Cardiac muscle cell (in vitro differentiated cells and primary cell): ENCODE results near the gene PDE2A. TPM values are rescaled to one million over a fixed set of nuclear protein-coding genes. Genes with fewer than 3 reads are reported as not detected.

Experiments used
- DNase-seq, 2 donors: peaks; one replicate each; pipeline versions ENCODE4 v3.0.0 to v3.0.0-alpha.2; 2010 to 2017; ENCODE audit warnings: low read depth in 1 of 2, low spot score in 1 of 2
- H3K27ac ChIP-seq: fragments of 200-600 bp; sonication (generic); 2 replicates; pipeline ENCODE4 v1.5.1; 2016
- H3K27me3 ChIP-seq: fragments of 200-600 bp; sonication (generic); 2 replicates; pipeline ENCODE4 v1.6.0; 2016; ENCODE audit warnings: control low read depth
- H3K36me3 ChIP-seq: fragments of 200-600 bp; sonication (generic); 2 replicates; pipeline ENCODE4 v1.5.1; 2016; ENCODE audit warnings: control low read depth
- H3K4me1 ChIP-seq: fragments of 200-600 bp; sonication (generic); 2 replicates; pipeline ENCODE4 v1.8.1; 2017; ENCODE audit warnings: low read depth, mild to moderate bottlenecking, mixed run types
- H3K4me3 ChIP-seq: fragments of 200-600 bp; sonication (generic); 2 replicates; pipeline ENCODE4 v1.5.1; 2016; ENCODE audit warnings: mild to moderate bottlenecking
- H3K9me3 ChIP-seq: fragments of 200-600 bp; sonication (generic); 2 replicates; pipeline ENCODE4 v1.5.1; 2017; ENCODE audit warnings: low read depth, mild to moderate bottlenecking, control low read depth
- polyA plus RNA-seq: library from polyadenylated mRNA; unstranded; fragments of >200 nt; fragmentation: Nextera tagmentation; extraction: Ambion mirVana; gene quantifications from 2 replicates; pipeline ENCODE4 v1.2.1, GENCODE V29; 2016
- total RNA-seq: library from RNA; depleted of rRNA; stranded (reverse); fragments of >200 nt; gene quantifications from 2 replicates; pipeline ENCODE4 v1.2.3, GENCODE V29; 2016
- TF ChIP-seq, protein P1 (sequence below): IDR thresholded peaks from 2 replicates; pipeline ENCODE4 v1.5.1; 2012; ENCODE audit warnings: low read depth, mild to moderate bottlenecking, low read length

Gene PDE2A
- total and polyA plus RNA-seq, 2 experiments from 2014 or later = 0.92 TPM; not detected in 1

DNA sequence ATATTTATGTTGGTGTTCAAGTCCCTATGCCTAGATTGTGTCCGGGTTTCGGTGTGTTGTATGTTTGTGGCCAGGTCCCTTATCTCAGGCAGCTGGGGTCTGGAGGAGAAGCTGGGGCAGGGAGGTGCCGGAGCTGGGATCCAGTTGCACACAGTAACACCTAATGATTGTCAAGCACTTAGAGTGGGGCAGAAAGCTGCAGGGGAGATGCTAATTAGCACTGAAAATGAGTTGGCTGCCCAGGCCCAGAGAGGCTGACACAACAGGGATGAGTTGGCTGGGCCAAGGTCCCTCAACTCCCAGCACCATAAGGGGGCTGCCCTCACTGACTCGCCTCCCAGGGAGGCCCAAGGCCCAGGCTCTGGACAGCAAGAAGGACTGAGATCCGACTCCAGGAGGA, 12.2 kb downstream of the PDE2A start:
- no peaks in the 10 kb centered on the region for H3K9me3 ChIP-seq
- H3K27ac ChIP-seq = no peak overlapping the region
- H3K4me1 ChIP-seq = no peaks in the 10 kb centered on the region
- DNase-seq = no peak
- H3K36me3 ChIP-seq = no peaks in the 10 kb centered on the region
- H3K27me3 ChIP-seq = no peaks in the 10 kb centered on the region
- TF ChIP-seq, protein P1, sequence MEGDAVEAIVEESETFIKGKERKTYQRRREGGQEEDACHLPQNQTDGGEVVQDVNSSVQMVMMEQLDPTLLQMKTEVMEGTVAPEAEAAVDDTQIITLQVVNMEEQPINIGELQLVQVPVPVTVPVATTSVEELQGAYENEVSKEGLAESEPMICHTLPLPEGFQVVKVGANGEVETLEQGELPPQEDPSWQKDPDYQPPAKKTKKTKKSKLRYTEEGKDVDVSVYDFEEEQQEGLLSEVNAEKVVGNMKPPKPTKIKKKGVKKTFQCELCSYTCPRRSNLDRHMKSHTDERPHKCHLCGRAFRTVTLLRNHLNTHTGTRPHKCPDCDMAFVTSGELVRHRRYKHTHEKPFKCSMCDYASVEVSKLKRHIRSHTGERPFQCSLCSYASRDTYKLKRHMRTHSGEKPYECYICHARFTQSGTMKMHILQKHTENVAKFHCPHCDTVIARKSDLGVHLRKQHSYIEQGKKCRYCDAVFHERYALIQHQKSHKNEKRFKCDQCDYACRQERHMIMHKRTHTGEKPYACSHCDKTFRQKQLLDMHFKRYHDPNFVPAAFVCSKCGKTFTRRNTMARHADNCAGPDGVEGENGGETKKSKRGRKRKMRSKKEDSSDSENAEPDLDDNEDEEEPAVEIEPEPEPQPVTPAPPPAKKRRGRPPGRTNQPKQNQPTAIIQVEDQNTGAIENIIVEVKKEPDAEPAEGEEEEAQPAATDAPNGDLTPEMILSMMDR = no peak
- H3K4me3 ChIP-seq = no peak overlapping the region

DNA sequence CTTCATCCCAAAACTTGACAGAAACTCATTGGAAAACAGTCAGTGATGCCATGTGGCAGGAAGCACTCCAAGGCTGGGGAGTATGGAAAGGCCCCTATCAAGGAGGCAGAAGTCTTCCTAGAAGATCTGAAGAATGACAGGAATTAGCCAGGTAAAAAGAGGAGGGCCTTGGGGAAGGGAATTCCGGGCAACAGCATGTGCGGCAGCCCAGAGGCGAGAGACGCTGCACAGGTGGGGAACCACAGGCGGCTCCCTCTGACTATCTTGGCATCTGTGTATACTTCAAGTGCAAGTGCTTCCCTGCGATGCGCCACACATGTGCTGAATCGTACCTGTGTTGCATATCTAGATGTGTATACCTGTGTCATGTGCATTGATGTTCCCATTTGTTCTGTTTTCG, 12.7 kb downstream of the PDE2A start:
- no peak for DNase-seq
- Histone ChIP-seq H3K4me1 (no peaks in the 10 kb centered on the region), H3K4me3 (no peak overlapping the region), H3K27ac (no peak overlapping the region), H3K9me3 (no peaks in the 10 kb centered on the region), H3K27me3 (no peaks in the 10 kb centered on the region), H3K36me3 (no peaks in the 10 kb centered on the region)
- TF ChIP-seq, protein P1 = no peak

DNA sequence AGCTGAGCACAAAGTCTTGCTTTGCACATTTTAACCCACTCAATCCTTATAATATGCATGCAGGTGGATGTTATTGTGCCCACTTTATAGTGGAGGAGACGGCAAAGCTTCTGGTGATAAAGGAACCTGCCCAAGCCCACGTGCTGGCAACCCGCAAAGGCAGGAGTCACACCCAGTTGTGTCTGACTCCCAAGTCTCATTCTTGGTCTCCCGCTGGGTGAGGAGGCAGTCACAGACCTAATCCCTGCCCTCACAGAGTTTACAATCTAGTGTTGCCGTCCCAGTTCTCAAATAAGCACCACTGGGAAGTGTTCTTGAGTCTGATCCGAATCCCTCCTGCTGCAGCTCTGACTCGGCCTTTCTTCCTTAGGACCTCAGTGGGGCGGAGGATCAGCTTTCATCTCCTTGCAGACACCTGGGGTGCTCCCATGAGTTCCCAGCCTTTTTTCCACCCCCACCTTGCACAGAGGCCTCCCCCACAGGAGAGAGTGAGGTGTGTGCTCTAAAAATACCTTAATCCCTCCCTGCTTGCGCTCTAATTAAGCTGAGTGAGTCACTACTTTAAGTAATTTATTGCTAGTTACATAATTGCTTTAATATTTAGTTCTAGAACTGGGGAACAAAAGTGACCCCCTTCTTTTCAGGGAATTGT, 15.1 kb downstream of the PDE2A start:
- Histone ChIP-seq H3K4me1 (no peaks in the 10 kb centered on the region), H3K27ac (no peak overlapping the region), H3K36me3 (no peaks in the 10 kb centered on the region)

DNA sequence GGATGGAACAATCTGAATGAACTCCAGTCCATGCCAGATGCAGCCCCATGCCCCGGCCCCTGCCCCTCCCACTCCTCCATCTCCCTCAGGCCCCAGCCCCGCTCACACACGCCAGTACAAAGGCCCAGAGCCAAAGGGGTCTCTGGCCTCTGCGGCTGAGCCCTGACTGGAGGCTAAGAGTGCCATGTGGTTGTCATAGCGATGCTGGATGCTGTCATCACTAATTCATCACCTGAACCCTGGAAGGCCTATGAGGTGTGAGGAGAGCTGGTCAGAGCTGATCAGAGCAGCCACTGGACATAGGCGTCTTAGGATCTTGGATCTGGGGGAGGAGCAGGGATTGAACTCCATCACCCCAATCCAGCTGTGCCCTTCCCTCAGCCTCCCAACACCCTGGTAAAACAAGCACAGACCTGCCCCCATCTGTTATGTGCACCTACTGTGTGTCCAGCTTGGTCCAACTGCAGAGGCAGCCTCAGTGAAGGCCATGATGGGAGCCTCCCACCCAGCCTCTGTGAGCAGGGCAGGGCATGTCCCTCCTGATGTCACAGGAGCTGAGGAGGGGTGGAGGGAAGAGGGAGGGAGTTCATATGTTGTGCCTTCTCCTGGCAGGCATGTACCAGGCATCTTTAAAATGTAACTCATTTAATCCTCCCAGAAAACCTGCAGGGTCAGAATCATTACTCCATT, 16.7 kb downstream of the PDE2A start:
- Histone ChIP-seq H3K9me3 (no peaks in the 10 kb centered on the region), H3K27ac (no peak overlapping the region), H3K36me3 (no peaks in the 10 kb centered on the region), H3K27me3 (no peaks in the 10 kb centered on the region), H3K4me3 (no peak overlapping the region), H3K4me1 (peaks cover 10% of the 10 kb centered on the region)
- TF ChIP-seq, protein P1 = no peak
- DNase-seq = peak in 1 of 2 donors; percentile 31

More for the DNA sequence above, 15.1 kb downstream of the PDE2A start:
- no peak for DNase-seq
- H3K4me3 ChIP-seq = no peak overlapping the region
- no peaks in the 10 kb centered on the region for H3K9me3 ChIP-seq
- H3K27me3 ChIP-seq = no peaks in the 10 kb centered on the region
- TF ChIP-seq, protein P1 = no peak

DNA sequence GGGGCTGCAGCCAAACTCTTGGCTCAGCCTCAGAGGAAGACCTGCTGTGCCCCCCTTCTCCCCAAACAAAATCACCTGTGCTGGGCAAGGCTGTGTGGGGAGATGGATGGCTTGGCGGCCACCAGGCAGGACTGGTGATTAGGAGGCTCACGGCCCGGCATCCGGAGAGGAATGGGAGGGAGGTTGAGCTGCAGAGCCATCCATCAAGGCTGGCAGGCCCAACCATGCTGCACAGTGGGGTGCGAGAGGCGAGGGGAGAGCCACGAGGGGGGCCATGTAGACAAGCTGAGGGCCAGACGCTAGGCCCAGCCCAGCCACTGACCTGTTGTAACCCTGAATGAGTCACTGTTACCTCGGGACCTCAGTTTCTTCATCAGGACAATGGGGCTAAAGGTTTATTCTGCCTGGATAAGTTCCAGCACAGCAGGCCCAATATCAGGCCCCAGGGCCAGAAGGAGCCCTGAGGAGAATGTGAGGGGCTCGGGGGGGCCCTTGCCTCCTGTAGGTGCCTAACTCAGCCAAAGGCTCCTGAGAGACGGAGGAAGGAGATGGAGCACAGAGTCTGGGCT, 18.2 kb downstream of the PDE2A start:
- Histone ChIP-seq H3K9me3 (no peaks in the 10 kb centered on the region), H3K36me3 (no peaks in the 10 kb centered on the region), H3K27me3 (no peaks in the 10 kb centered on the region), H3K4me1 (peaks cover 10% of the 10 kb centered on the region), H3K4me3 (no peak overlapping the region), H3K27ac (no peak overlapping the region)
- TF ChIP-seq, protein P1 = no peak
- no peak for DNase-seq
